Measurements from ENCODE around the gene TNFRSF4. TPM values are rescaled to one million over a fixed set of nuclear protein-coding genes. Genes with fewer than 3 reads are reported as not detected.

TNFRSF4 gene
- total and polyA plus RNA-seq, 9 of the 15 experiments (the other 6 are each of a cell fraction or from before 2014, with no cell fraction given) = 0.07 to 0.44 (median 0.19) TPM; not detected in 5

DNA sequence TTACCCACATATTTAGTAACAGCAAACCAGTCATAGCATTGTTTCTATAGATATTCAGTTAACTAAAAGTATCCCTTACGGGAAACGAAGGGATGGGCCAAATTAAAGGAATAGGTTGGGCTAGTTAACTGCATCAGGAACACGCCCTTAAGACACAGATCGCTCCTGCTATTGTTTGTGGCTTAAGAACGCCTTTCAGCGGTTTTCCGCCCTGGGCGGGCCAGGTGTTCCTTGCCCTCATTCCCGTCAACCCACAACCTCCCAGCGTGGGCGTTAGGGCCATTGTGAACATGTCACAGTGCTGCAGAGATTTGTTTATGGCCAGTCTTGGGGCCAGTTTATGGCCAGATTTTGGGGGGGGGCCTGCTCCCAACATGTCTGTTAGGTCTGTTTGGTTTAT, 22.2 kb downstream of the TNFRSF4 start:
- Histone ChIP-seq H3K27ac (ENCODE audit: extremely low read depth, low read depth, low read length) (no peak overlapping the region), H3K4me1 (replicated peaks in 1 of 2; ENCODE audit: control insufficient read depth in 2 of 2, insufficient read depth in 2 of 2, low read length in 2 of 2) (peaks cover 0 to 5% of the 10 kb centered on the region in 2 experiments; a peak in 1 of 5 replicates), H3K9me3 (replicated peaks; ENCODE audit: control insufficient read depth, insufficient read depth, low read depth, low read length) (peaks cover 6% of the 10 kb centered on the region; the same call in 1 of the 2 replicates), H3K36me3 (ENCODE audit: control insufficient read depth, insufficient read depth, low read length) (no peaks in the 10 kb centered on the region), H3K4me2 (ENCODE audit: insufficient read depth, low read length) (no peak overlapping the region), H3K27me3 (ENCODE audit: control insufficient read depth in 2 of 2, insufficient read depth in 2 of 2, low read length in 2 of 2) (no peaks in the 10 kb centered on the region; a peak in 2 of 5 replicates), H3K4me3 (no peak overlapping the region), H4K20me1 (replicated peaks; ENCODE audit: control insufficient read depth, insufficient read depth, low read length) (no peaks in the 10 kb centered on the region), H3K79me2 (ENCODE audit: control insufficient read depth, insufficient read depth, low read length) (no peaks in the 10 kb centered on the region), H2AFZ (ENCODE audit: low read depth, low read length) (no peak overlapping the region), H3K9me1 (ENCODE audit: control insufficient read depth, insufficient read depth, low read length) (no peaks in the 10 kb centered on the region), H3K9ac (ENCODE audit: insufficient read depth in 1 of 2, low read depth in 2 of 2, low read length in 2 of 2) (no peak overlapping the region)
- WGBS (ENCODE audit: insufficient coverage, low coverage, missing lambda C conversion rate) = 31% methylated on average over 11 of the region's 11 CpGs
- DNase-seq (ENCODE audit: extremely low read depth in 1 of 4, low spot score in 3 of 4) (no peak), FAIRE-seq (no peak), ATAC-seq (no peak)
- intact Hi-C loops (cut with micrococcal nuclease) (no loop called here), in situ Hi-C loops (cut with MboI) (no loop called here)
- BruUV-seq (replicated peaks) = no TSS peak
- POLR2A ChIA-PET = no interaction called here
- CTCF ChIA-PET (ENCODE audit: low intra/inter-chr PET ratio) = no interaction called here
- TF ChIP-seq SAFB (IDR thresholded peaks at IDR 0.05; ENCODE audit: borderline replicate concordance, low read depth, low read length) = no peak
- no peak for TF ChIP-seq TAF15 (IDR thresholded peaks at IDR 0.05; ENCODE audit: low read depth, low read length)
- no peak for TF ChIP-seq NUFIP1 (IDR thresholded peaks at IDR 0.05; ENCODE audit: partially characterized antibody)
- 0 out of 2 replicates have a peak, but pooled peaks have one; percentile 21 for TF ChIP-seq EGR1 (conservative IDR thresholded peaks at IDR 0.05)
- TF ChIP-seq, protein P1, sequence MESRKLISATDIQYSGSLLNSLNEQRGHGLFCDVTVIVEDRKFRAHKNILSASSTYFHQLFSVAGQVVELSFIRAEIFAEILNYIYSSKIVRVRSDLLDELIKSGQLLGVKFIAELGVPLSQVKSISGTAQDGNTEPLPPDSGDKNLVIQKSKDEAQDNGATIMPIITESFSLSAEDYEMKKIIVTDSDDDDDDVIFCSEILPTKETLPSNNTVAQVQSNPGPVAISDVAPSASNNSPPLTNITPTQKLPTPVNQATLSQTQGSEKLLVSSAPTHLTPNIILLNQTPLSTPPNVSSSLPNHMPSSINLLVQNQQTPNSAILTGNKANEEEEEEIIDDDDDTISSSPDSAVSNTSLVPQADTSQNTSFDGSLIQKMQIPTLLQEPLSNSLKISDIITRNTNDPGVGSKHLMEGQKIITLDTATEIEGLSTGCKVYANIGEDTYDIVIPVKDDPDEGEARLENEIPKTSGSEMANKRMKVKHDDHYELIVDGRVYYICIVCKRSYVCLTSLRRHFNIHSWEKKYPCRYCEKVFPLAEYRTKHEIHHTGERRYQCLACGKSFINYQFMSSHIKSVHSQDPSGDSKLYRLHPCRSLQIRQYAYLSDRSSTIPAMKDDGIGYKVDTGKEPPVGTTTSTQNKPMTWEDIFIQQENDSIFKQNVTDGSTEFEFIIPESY (CRISPR knock-in tag; IDR thresholded peaks at IDR 0.05) = peak; percentile 85
- 0 out of 2 replicates have a peak, but pooled peaks have one; percentile 31 for TF ChIP-seq TRIM28 (IDR thresholded peaks at IDR 0.05)
- TF ChIP-seq CBX3 (IDR thresholded peaks at IDR 0.05; ENCODE audit: borderline replicate concordance in 1 of 2, low read length in 2 of 2) = peak in 1 of 2 experiments; percentile 72; a peak in 1 of 3 replicates
- peak in 1 of 2 experiments; percentile 23; a peak in 1 of 4 replicates for TF ChIP-seq KDM1A (IDR thresholded peaks at IDR 0.05)
- TF ChIP-seq CBX5 (IDR thresholded peaks at IDR 0.05; ENCODE audit: borderline replicate concordance, low read depth) = 0 out of 2 replicates have a peak, but pooled peaks have one; percentile 17

All from K562 (cell line).